ENCODE data around the gene ADARB2. TPM values are rescaled to one million over a fixed set of nuclear protein-coding genes. Genes with fewer than 3 reads are reported as not detected.
"Not testable (repeated sequence)": the region's sequence is repeated elsewhere in the genome, so short reads cannot be mapped to it uniquely, and the experiment has no call there.

Gene ADARB2
- total RNA-seq, 1 donor from 2014 or later, result not detected

DNA sequence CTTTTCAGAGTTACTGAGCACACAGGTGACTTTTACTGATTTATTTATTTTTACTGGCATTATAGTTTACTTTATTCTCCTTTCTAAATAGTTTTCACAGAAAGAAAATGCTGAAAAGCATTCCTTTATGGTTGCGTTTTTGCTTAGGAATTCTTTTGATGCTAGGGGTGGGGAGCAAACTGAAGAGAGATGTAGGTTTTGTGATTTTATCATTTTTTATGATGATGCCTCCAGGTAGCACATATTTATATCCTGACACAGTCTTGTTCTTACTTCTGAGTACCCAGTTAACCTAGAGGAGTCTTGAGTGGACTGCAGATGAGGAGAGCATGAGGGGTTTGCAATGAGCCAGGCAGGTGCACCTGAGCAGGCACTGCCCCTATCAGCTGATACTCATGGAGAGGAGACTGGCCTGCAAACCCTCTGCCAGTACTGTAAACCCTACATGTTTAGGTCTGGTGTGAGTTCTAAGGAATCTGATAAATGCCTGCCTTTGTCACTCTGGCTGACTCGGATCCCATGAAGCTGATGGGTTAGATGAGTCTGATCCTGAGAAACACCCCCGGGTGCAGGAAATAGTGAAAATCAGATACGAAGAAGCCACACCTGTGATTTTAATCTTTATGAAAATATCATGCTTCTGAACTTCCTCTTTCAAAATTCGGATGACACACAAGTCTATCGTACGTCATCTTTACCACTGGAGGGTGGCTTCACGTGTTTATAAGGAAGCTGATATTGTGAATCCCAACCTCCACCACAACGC is 378.3 kb downstream of the ADARB2 start:
- intact Hi-C loops (cut with DNase I), result no loop called here
- ATAC-seq (ENCODE audit: poor library complexity) (no peak), DNase-seq (no peak)

DNA sequence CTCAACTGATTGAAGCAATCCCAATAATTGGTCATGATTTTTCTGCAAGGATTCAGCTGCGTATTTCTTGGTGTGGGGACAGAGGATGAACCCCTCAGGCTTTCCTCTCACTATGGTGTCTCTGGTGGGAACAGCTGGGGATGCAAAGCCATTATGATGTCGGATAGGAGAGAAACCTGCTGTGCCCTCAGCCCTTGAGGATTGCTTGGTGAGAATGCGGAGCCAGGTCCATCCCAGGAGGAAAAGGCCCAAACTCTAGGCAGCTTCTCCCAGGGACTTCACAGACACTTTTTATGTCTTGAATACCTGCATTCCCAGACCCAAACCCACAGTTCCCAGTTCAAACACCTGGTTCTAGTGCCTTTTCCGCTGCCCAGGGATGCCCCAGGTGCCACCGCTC is 379.2 kb downstream of the ADARB2 start:
- intact Hi-C loops (cut with DNase I), result no loop called here
- DNase-seq (no peak), ATAC-seq (ENCODE audit: poor library complexity) (no peak)

DNA sequence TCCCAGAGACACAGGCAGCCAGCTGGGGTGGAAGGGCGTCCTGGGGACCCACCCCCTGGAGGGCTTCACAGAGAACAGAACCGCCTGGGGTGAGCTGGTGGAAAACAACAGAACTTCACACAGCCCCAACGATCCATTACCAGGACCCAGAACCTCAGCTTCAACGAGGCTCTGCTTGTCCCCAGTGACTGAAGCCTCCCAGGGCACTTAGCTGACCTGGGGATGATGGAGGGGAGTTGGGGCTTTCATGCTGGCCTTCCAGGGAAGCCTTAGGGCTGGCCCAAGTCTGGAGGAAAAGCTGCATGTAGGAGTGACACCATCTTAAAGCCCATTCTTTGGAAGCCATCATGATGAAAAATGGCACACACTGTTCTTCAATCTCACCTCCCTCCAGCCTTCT is 381.0 kb downstream of the ADARB2 start:
- intact Hi-C loops (cut with DNase I), result no loop called here
- DNase-seq, result no peak
- no peak for ATAC-seq (ENCODE audit: poor library complexity)

DNA sequence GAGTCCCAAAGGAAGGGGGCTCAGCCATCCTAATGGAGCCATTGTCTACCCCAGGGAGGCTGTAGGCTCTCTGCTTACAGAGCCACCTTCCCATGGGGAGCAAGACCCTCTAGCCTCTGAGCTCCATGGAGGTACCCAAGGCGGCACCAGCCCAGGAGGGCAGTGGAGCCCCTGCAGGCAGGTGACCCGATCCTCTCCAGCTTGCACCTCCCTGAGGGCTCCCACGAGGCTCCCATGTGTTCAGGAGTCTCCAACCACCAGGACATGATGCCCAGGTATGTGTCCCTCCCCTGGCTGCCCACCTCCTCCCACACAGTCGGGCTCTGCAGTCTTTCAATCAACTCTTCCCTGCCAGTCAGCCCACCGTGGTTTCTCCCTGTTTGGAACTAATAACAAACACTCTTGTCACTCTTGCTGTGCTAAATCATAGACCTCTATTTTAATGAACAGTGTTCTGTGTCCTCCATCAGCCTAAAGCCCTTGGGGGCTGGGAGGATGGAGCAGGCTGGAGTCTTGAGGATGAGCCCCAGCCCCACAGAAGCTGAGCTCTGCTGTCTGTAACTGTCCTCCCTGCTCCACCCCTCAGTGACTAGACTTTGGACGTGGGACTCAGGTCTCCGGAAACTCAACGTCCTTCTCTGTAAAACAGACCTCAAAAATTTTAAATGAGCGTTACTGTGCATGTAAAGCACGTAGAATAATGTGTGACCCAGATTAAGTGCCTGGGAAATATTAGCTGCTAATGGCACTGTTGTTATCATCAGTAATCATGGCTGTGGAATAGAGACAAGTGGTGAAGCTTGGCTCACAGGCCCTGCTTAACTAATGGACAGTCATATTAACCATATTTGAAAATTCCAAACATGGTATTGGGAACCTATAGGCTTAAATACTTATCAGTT is 382.3 kb downstream of the ADARB2 start:
- DNase-seq, result no peak
- ATAC-seq (ENCODE audit: poor library complexity), result no peak
- intact Hi-C loops (cut with DNase I), result no loop called here

DNA sequence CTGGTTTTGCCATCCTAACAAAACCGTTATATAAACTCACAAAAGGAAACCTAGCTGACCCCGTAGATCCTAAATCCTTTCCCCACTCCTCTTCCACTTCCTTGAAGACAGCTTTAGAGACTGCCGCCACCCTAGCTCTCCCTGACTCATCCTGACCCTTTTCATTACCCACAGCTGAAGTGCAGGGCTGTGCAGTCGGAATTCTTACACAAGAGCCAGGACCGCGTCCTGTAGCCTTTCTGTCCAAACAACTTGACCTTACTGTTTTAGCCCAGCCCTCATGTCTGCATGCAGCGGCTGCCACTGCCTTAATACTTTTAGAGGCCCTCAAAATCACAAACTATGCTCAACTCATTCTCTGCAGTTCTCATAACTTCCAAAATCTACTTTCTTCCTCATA is 385.0 kb downstream of the ADARB2 start:
- intact Hi-C loops (cut with DNase I); ATAC-seq (ENCODE audit: poor library complexity); DNase-seq: not testable (repeated sequence)

DNA sequence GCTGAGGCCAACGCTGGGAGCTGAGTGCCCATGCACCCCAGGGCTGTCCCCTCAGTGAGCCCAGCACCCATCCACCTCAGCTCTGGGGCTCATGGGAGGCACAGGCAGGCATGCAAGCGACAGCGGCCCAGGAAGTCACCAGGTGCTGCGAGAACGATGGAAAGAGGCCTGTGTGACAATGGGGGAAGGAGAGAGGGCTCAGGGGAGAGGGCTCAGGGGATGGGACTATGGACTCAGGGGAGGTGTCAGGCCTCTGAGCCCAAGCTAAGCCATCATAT is 388.6 kb downstream of the ADARB2 start:
- no peak for ATAC-seq (ENCODE audit: poor library complexity)
- intact Hi-C loops (cut with DNase I), result no loop called here
- no peak for DNase-seq

DNA sequence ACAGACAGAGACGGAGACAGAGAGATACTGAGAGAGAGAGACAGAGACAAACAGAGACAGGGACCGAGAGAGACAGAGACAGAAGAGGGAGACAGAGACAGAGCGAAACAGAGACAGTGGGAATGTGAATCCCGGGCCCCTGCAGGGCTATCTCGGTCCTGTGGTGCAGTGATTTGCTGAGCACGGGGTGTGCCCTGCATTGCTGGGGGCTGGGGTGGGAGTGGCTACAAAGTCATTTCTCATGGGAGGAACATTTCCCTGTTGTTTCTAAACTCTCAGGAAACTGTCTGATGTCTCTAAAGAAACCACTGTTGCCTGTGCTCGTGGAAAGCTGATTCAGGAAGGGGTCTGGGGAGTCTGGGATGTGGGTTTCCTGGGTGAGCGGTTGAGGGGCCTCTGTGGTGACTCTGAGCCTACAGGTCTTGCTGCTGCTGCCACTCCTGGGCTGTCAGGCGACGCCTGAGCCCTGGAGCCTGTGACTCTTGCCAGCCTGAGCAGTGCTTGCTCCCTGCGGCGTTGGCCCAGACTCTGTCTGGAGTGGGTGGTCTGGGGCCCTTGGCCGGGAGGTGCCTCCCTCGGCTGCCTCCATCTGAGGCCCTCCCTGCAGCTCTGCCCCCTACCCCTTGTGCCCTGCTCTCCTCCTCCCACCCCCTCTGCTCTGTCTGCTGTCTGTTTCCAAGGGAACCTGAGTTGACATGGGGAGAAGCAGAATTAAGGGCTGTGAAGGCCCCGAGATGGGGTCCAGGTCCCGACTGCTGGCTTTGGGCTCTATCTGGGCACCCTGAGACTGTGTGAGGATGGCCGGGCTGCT is 389.2 kb downstream of the ADARB2 start:
- no peak for ATAC-seq (ENCODE audit: poor library complexity)

DNA sequence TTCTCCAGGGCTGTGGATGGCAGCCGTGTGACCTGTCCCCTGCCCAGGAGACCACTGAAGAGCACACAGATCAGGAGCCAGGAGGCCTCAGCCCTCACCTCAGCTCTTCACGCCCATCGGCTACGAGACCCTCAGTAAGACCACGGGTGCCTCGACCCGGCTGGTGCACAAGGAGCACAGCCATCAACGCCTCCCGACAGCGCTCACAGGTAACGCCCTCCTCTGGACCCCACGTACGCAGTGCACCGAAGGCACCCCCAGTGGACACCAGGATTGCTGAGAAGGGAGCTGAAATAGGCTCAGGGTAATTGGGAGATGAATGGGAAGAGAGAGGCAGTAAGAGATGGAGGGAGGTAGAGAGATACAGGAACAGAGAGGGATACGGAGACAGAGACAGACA is 389.8 kb downstream of the ADARB2 start:
- ATAC-seq (ENCODE audit: poor library complexity), result no peak
- intact Hi-C loops (cut with DNase I), result no loop called here
- no peak for DNase-seq

More for the DNA sequence above, 389.2 kb downstream of the ADARB2 start:
- DNase-seq, result no peak
- intact Hi-C loops (cut with DNase I), result no loop called here

DNA sequence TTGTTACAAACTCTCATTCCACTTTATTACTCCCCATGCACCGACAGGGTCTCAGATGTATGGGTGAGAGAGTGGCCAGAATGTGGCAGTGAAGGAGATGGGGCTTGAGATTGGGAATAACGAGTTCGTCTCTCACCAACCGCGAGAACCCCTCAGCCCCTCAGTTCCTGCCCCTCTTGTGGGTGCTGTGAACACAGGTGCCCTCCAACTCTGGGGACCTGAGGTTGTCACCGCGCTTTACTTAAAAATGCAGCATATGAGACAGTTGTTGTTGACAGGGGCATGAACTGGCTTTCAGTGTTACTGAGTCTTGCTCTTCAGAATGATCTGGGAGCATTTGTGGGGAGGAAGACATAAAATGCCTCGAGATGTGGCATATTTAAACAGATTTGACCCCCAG is 391.1 kb downstream of the ADARB2 start:
- no peak for ATAC-seq (ENCODE audit: poor library complexity)
- intact Hi-C loops (cut with DNase I), result no loop called here
- no peak for DNase-seq

DNA sequence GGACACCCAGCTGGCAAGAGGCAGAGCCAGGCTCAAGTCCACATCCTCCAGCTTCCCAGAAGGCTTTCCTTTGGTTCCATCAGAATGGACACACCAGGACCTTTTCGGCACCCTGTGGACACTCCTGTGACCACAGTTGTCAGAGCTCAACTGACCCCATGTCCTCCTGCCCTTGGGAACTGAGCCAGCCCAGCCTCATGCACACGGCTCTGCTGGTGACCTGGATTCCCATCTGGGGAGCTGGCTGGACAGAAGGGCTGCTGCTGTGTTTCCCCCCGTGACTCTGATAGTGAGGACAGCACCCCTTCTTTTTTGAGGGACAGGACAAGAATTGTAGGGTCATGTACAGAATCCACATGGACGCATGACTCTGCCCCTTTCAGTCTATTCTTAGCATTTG is 392.0 kb downstream of the ADARB2 start:
- no peak for DNase-seq
- intact Hi-C loops (cut with DNase I), result no loop called here

DNA sequence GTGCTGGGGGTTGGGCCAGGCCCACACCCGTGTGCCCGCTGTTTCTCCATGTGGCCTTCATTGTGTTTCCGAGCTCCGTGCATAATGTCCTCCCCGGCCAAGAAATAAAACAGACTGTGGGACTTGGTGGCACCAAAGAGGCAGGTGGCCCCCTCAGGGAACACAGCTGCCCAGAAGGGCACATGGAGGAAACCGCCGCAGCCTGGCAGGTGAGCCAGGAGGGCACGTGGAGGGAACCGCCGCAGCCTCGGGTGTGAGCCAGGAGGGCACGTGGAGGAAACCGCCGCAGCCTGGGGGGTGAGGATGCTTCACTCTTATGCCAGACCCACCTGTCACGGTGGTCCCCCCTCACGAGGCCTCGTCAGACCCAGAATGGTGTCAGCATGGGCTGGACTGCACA is 392.5 kb downstream of the ADARB2 start:
- no peak for DNase-seq
- no peak for ATAC-seq (ENCODE audit: poor library complexity)
- intact Hi-C loops (cut with DNase I), result no loop called here

More for the DNA sequence above, 392.0 kb downstream of the ADARB2 start:
- ATAC-seq (ENCODE audit: poor library complexity), result no peak

DNA sequence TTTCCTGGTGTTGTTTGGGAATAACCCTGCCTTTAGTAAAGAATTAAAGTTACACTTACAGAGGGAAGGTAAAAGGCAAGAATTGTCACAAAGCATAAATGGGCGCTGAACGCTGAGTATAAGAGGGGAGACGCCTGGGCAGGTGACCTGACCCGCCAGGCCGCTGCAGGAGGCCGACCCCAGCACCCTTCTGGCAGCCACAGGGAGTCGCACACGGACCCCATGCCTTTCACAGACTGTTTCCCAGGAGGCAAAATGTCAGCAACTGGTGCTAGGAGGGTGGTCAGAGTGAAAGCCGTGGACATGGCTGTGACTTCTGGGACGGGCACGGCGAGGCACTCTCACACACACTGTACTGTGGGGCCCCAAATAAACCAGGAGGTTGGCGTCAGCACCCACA is 392.9 kb downstream of the ADARB2 start:
- intact Hi-C loops (cut with DNase I), result no loop called here
- DNase-seq (no peak), ATAC-seq (ENCODE audit: poor library complexity) (no peak)

DNA sequence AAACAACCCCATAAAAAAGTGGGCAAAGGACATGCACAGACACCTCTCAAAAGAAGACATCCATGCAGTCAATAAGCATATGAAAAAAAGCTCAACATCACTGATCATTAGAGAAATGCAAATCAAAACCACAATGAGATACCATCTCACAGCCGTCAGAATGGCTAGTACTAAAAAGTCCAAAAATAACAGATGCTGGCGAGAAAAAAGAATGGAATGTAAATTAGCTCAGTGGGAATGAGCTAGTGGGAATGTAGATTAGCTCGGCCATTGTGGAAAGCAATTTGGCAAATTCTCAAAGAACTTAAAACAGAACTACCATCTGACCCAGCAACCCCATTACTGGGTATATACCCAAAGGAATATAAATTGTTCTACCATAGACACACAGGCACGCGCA is 394.1 kb downstream of the ADARB2 start:
- no peak for ATAC-seq (ENCODE audit: poor library complexity)
- intact Hi-C loops (cut with DNase I), result no loop called here
- DNase-seq, result no peak

DNA sequence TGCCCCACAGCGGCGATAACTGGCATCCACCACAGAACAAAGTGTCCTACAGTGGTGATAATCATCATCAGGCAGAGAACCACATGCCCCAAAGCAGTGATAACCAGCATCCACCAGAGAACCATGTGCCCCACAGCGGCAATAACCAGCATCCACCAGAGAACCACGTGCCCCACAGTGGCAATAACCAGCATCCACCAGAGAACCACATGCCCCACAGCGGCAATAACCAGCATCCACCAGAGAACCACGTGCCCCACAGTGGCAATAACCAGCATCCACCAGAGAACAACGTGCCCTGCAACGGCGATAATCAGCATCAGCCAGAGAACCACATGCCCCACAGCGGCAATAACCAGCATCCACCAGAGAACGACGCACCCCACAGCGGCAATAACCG is 396.3 kb downstream of the ADARB2 start:
- ATAC-seq (ENCODE audit: poor library complexity); intact Hi-C loops (cut with DNase I); DNase-seq: not testable (repeated sequence)

DNA sequence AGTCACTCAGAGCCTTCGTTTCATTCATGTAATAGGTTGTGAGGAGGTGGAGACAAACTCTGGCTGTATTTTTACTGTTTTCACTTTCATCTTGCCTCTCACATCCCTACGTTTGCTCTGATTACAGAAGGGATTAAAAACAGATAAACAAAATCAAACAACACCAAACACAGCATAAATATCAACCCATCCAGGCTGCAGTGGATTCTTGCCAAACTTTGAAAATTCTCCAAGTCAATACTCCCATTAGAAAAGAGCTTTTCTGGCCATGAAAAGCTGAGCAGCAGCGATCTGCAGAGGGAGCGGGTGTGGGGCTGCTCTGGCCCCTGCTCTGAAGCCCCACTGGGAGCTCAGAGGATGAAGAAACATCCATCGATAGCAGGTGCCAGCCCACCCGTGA is 397.9 kb downstream of the ADARB2 start:
- intact Hi-C loops (cut with DNase I), result no loop called here
- no peak for ATAC-seq (ENCODE audit: poor library complexity)
- DNase-seq, result no peak

DNA sequence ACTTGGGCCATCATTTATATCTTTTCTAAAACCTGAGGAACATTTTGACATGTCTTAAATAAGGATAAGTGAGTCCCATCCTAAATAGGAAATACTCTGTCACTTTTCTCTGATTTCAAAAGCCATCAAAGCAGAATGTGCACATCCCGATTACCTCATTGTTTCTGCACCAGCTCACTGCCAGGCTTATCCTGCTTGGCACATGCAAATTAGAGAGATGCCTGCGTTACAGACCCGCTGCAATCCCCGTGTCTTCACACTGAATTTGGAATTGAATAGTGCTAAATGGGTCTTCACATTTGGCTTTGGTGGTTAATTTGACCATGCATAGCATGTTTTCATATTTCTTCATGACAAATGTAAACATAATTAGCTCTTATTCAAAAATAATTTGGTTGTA is 401.7 kb downstream of the ADARB2 start:
- intact Hi-C loops (cut with DNase I), result no loop called here

DNA sequence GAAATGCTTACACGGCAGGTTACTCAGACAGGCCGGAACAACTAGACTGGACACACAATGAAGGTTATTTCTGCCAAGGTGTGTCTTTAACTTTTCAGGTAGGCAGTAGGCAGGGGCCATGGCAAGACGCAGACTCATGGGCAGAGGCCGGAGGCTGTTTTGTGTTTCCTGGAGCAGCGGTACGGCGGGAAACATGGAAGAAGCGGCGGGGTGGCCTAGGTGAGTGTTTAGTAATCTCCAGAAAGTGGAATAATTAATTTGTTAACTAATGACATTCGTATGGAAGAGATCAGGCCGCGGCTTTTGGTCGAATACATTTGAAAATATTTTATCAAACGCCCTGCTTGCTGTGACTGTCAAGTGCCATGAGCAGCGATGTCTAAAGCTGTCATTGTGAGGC is 403.3 kb downstream of the ADARB2 start:
- intact Hi-C loops (cut with DNase I), result no loop called here
- no peak for DNase-seq

More for the DNA sequence above, 401.7 kb downstream of the ADARB2 start:
- ATAC-seq (ENCODE audit: poor library complexity) (no peak), DNase-seq (no peak)

DNA sequence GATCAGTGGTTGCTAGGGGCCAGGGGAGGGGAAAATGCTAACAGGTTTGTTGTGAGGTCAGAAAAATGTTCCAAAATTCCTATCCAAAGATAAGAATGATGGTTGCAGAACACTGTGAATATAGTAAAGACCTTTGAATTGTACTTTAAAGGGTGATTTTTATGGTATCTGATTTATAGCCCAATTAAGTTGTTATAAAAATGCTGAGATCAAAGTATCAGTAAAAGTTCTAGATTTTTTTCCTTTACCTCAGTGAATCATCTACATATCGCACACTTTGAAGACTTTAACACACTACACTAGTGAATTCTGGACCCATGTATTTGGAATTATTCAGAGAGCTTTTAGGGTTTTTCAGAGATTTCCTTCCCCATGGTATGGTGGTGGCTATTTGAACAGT is 405.8 kb downstream of the ADARB2 start:
- no peak for ATAC-seq (ENCODE audit: poor library complexity)
- DNase-seq, result no peak
- intact Hi-C loops (cut with DNase I), result no loop called here

More for the DNA sequence above, 403.3 kb downstream of the ADARB2 start:
- ATAC-seq (ENCODE audit: poor library complexity), result no peak

DNA sequence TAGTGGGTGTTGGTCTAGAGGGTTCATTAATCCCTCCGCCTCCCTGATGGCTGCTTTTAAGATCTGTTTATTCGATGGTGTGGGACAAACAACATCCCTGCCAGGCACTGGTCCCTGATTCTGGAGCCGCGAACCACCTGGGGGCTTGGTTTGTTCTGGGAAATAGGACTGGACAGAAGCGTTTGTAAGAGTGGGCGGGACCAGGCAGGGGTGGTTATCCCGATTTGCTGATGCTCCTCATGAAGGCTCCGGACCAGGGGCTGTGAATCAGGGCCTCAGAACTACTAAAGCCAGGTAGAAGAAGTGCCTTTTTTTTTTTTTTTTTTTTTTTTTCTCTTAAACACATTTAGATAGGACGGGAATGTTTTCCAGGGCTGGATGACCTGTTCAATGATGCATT is 407.7 kb downstream of the ADARB2 start:
- no peak for DNase-seq
- ATAC-seq (ENCODE audit: poor library complexity), result no peak
- intact Hi-C loops (cut with DNase I), result no loop called here
